ENCODE measurements around the gene CAPN5.

CAPN5 gene

DNA sequence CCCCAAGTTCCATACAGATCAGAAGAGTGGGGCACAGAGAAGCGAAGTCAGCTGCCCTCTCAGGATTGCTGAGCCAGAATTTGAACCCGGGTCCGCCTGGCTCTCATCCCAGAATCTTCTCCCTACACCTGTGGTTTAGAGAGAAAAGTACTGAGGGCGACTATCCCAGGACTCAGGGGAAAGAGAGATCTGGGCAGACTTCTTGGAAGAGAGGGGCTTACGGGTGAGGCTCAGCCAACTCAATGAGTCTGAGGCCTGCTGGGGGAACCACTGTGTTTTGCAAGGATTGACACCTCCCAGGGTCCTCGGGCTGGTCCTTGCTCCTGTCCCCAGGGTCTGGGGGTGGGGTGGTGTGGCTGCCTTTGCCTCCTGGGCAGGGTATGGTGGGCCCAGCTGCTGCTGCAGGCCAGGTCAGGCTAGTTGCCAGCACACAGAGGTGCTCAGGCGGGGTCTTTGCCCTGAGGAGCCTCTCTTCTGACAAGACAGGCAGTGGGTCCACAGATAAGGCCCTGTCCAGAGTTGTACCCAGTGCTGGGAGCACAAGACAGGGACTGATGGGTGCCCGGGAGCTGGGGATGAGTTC is 1.2 kb downstream of the CAPN5 start:
- DNase-seq, result no peak

- DNase-seq, result no peak
Observed at GRCh38 chr11:77068457-77069335, 1.9 kb downstream of the CAPN5 start.

GRCh38 chr11:77069336-77069968 is 2.7 kb downstream of the CAPN5 start:
- DNase-seq, result no peak

- no peak for DNase-seq
Observed at GRCh38 chr11:77069969-77070582, 3.3 kb downstream of the CAPN5 start.

- no peak for DNase-seq
Observed at GRCh38 chr11:77071077-77071476, 4.3 kb downstream of the CAPN5 start.

GRCh38 chr11:77071671-77072605 is 5.2 kb downstream of the CAPN5 start:
- no peak for DNase-seq

DNA sequence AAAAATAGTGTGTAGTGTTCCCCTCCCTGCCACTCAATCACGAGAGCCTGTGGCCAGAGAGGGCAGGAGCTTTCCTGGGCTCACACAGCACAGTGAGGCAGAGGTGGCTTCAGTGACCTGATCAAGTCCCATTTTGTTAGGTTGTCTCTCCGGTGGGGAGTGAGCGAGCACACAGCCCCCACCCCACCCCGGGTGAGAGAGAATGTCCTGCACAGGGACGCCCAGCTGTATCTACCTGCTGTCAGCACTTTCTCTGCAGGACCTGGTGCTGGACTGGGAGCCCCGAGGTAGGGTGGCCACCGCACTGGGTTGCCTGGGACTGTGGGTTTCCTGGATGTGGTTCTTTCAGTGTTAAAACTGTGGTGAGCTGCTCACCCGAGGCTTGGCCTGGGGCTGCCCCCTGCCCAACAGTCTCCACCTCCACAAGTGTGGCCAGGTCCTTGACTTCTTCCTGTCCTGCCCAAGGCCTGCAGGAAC is 6.1 kb downstream of the CAPN5 start:
- no peak for DNase-seq

DNA sequence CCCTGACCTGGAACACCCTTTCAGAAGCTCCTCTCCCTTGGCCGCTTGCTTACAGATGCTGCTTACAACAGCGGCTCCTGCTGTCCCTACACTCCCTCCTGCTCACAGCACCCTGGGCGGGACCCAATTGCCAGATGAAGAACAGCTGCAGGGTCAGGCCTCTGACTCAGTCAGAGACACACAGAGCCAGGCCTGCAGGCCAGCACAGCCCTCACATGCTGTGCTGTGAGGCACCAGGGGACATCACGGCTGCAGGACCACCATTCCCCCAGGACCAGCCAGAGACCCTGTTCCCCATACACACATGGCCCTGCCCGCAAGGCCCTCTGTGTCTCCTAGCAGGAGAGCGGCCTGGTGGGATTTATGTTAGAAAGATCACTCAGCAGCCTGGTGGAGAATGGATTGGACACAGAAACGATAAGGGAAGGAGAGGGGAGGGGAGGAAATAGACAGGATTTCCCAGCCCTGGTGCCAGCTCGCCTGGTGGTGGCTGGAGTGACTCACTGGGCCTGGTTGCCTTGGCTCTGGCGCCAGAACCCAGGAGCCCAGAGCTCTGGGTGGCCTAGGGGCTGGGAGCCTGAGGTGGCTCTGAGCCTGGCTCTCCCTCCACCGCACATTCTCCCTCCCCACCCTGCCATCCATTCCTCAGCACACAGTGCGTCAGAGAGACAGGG is 6.7 kb downstream of the CAPN5 start:
- no peak for DNase-seq

- peak in 1 of 2 experiments; percentile 13 for DNase-seq
Observed at GRCh38 chr11:77074205-77074604, 7.4 kb downstream of the CAPN5 start.

- no peak for DNase-seq
Observed at GRCh38 chr11:77074626-77075221, 8.0 kb downstream of the CAPN5 start.

DNA sequence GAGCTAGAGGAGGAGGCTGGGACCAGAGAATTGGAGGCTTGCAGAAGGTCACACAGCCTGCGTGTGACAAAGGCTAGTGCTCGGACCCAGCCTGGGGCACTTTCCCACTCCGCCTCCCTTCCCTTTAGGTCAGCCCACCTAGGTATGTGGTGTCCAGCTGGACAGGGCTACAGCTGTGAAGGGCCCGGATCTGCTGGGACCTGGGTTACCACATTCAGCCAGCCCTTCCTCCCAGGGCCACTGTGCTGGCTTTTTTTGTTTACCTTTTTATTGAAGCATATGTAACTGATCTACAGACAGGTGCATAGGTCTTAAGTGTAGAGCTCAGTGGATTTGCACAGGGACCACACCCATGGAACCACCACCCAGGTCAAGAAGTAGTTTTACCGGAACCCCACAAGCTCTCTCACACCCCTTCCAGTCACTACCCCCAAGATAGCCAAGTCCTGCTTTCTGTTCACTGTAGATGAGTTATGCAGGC is 8.7 kb downstream of the CAPN5 start:
- DNase-seq, result no peak

GRCh38 chr11:77079666-77080065 is 12.9 kb downstream of the CAPN5 start:
- DNase-seq, result no peak

GRCh38 chr11:77080643-77081210 is 14.0 kb downstream of the CAPN5 start:
- DNase-seq, result no peak

- DNase-seq, result no peak
Observed at GRCh38 chr11:77081381-77081851, 14.6 kb downstream of the CAPN5 start.

DNA sequence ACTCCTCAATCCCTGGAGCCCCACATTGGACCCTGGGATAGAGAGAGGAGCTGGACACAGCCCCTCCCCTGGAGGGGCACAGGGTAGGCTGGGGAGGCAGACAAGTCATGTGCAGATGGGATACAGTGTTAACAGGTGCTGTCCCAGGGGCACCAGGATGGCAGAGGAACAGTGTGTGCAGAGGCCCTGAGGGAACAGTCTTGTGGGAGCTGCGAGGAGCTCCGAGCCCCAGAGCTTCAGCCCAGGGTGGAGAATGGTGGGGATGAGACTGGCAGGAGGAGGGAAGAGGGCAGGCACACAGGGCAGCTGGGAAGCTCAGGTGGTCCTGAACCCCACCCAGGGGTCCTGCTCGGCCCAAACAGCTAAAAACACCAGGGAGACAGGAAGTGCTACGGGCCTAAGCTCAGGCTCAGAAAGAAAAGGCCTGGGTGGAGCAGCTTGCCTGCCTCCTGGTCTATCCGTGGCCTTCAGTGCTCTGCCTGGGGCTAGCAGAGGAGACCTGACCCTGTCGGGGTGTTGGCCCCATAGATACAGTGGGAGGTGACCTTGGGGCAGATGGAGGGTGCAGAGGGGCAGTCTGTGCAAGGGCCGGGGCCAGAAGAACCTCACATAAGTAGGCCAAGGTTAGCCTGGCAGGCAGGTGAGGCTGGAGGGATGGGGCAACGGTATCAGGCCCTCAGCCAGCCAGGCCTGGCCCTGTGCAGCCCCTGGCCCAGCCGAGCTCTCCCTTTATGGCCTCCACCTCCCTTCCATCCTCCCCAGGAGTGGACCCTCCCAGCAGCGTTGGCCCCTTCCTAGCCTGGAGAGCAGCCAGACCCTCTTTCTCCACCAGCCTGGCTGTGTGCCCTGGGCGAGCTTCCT is 15.4 kb downstream of the CAPN5 start:
- DNase-seq, result peak in 1 of 2 experiments; percentile 37

GRCh38 chr11:77082838-77083565 is 16.2 kb downstream of the CAPN5 start:
- DNase-seq, result peak; percentile 58 to 67

DNA sequence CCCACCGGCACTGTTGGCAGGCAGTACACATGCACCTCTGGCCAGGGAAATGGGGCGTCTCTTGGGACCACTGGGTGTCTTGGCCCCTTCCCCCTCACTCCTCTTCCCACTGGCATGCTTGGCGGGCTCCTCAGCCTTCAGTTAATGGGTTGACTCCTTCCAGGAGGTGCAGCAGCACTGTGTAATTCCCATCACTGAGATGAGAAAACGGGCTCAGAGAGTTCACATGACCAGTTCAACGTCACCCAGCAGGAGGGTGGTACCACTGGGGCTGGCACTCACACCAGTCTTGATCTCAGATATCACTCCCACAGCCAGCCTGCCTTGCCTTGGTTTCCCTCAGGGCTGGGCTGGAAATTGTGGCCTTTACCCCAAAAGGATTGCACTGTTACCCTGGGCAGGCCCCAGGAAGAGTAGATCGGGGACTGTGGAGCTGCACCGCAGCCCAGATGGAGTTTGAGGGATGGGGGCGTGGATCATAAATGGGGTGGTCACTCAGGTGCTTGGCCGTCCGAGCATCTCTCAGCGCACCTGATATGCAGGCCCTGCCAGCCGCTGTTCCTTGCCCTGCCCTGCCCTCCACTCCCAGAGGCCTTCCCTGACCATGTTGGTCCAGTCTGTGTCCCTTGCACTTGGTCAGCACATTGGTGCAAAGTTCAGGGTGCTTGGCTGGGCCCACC is 16.9 kb downstream of the CAPN5 start:
- no peak for DNase-seq

- DNase-seq, result no peak
Observed at GRCh38 chr11:77084581-77085191, 17.9 kb downstream of the CAPN5 start.
